BE2C (cell line): ENCODE results near the gene HBP1.

Experiments used
- DNase-seq: peaks from one replicate; pipeline ENCODE4 v3.0.0-alpha.2; 2020
- H3K27me3 ChIP-seq: fragments of 250-450 bp; sonication (Bioruptor Pico); 2 replicates; pipeline ENCODE4 v1.5.1; 2020; ENCODE audit warnings: mild to moderate bottlenecking
- H3K36me3 ChIP-seq: fragments of 250-450 bp; sonication (Bioruptor Pico); 2 replicates; pipeline ENCODE4 v1.5.1; 2020; ENCODE audit warnings: mild to moderate bottlenecking
- H3K4me1 ChIP-seq: fragments of 250-450 bp; sonication (Bioruptor Pico); 2 replicates; pipeline ENCODE4 v1.5.1; 2020
- H3K4me3 ChIP-seq: 2 replicates; pipeline ENCODE4 v1.5.1; 2011; ENCODE audit warnings: low read depth, low read length
- H3K9me3 ChIP-seq: fragments of 250-450 bp; sonication (Bioruptor Pico); 2 replicates; pipeline ENCODE4 v1.5.1; 2020
- TF ChIP-seq, protein P1 (sequence below): IDR thresholded peaks from 2 replicates; pipeline ENCODE4 v1.5.1; 2012; ENCODE audit warnings: mild to moderate bottlenecking, low read depth, low read length

Gene HBP1

DNA sequence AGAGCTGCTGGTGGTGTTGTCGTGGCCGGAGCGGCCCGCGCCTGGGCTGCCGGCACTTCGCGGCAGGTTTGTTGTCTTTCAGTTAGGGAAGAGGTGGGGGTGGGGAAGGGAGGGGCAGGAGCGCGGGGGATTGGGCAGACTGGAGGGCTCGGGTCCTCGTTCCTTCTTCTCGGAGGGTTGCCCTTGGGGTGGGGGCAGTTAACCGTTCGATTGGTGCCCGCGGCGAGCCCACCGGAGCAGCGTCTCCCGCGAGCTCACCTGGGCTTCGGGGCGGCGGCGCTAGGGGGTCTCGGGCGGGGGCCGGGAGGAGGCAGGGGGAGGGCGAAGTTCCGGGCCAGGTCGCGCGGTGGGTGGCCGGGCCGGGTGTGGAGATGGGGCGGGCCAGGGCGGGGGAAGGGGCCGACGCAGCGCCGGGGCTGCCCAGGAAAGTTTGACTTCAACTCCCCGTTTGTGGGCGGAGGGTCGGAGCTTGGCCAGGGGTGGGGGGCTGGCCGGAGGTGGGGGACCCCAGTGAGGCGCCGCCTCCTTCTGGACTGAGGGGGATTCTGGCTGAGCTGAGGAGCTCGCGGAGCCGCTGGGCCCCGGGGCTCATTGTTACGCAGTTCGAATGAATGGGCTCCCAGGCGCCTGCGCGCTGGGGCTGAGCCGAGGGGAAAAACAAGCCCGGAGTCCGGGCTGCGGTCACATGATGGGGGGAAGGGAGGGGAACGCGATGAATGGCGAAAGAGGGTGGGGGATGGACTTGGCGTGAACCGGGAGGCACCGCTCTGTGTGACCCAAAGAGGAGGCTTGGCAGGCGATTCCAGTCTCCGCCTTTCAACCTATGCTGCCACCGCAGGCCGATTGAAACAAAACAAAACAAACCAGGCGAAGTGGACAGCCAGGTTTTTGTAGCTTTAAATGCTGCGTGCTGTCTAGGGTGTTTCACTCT, 582 bp downstream of the HBP1 start:
- peak overlapping the region; percentile 73 for H3K4me3 ChIP-seq
- TF ChIP-seq, protein P1, sequence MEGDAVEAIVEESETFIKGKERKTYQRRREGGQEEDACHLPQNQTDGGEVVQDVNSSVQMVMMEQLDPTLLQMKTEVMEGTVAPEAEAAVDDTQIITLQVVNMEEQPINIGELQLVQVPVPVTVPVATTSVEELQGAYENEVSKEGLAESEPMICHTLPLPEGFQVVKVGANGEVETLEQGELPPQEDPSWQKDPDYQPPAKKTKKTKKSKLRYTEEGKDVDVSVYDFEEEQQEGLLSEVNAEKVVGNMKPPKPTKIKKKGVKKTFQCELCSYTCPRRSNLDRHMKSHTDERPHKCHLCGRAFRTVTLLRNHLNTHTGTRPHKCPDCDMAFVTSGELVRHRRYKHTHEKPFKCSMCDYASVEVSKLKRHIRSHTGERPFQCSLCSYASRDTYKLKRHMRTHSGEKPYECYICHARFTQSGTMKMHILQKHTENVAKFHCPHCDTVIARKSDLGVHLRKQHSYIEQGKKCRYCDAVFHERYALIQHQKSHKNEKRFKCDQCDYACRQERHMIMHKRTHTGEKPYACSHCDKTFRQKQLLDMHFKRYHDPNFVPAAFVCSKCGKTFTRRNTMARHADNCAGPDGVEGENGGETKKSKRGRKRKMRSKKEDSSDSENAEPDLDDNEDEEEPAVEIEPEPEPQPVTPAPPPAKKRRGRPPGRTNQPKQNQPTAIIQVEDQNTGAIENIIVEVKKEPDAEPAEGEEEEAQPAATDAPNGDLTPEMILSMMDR: no peak; the same call in 1 of the 2 replicates
- peak; percentile 98 for DNase-seq
- no peaks in the 10 kb centered on the region for H3K27me3 ChIP-seq
- no peaks in the 10 kb centered on the region for H3K36me3 ChIP-seq
- no peaks in the 10 kb centered on the region for H3K4me1 ChIP-seq
- no peaks in the 10 kb centered on the region for H3K9me3 ChIP-seq

DNA sequence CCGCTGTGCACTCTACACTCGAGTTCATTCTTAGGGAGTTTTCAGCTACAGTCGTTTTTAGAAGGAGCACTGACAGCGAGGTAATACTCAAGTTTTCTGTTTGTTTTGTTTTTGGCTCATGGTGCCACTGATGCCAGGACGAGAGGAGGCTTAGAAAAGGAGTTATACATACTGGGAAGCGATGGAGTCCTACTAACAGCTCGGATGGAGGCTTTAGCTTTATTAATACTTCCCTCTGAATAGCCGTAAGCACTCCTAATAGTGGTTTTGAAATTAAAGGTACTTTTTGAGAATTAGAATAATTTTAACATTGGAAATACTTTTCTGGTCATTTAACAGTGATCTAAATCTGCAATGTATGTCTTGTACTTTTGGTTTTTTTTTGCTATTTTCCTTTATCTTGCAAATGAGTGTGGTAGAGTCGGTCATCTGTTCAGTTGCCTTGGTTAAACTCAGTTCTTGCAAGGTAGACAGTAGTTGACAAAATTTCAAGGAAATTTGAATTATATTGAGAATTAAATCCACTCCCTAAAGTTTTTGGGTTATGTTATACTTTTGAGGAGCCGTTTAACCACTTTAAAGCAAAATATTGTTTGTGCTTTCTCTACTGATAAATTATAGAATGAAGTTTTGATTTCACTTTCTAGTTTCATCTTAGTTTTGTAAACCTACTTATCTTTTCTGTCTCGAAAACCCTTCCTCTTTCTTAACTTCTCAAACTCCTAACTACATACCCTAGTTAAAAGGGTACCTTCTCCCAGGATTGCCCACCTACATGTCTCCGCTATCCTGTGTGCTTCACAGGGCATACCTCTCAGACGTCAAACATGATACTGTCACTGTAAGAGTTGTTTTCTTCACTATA, 1.5 kb downstream of the HBP1 start:
- Histone ChIP-seq H3K9me3 (no peaks in the 10 kb centered on the region), H3K27me3 (no peaks in the 10 kb centered on the region), H3K4me1 (no peaks in the 10 kb centered on the region), H3K36me3 (no peaks in the 10 kb centered on the region), H3K4me3 (peak overlapping the region; percentile 73)
- DNase-seq: no peak
- TF ChIP-seq, protein P1: no peak

DNA sequence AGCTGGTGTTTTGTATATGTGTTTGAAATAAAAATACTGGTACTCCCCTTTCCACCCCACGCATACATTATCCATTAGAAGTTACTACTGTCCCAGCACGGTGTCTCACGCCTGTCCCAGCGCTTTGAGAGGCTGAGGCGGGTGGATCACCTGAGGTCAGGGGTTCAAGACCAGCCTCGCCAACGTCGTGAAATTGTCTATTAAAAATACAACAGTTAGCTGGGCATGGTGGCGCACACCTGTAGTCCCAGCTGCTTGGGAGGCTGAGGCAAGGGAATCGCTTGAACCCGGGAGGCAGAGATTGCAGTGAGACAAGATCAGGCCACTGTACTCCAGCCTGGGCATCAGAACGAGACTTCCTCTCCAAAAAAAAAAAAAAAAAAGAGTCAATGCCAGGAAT, 2.7 kb downstream of the HBP1 start:
- Histone ChIP-seq H3K4me3 (no peak overlapping the region), H3K36me3 (no peaks in the 10 kb centered on the region), H3K9me3 (no peaks in the 10 kb centered on the region), H3K4me1 (no peaks in the 10 kb centered on the region), H3K27me3 (no peaks in the 10 kb centered on the region)
- TF ChIP-seq, protein P1: no peak
- DNase-seq: no peak

DNA sequence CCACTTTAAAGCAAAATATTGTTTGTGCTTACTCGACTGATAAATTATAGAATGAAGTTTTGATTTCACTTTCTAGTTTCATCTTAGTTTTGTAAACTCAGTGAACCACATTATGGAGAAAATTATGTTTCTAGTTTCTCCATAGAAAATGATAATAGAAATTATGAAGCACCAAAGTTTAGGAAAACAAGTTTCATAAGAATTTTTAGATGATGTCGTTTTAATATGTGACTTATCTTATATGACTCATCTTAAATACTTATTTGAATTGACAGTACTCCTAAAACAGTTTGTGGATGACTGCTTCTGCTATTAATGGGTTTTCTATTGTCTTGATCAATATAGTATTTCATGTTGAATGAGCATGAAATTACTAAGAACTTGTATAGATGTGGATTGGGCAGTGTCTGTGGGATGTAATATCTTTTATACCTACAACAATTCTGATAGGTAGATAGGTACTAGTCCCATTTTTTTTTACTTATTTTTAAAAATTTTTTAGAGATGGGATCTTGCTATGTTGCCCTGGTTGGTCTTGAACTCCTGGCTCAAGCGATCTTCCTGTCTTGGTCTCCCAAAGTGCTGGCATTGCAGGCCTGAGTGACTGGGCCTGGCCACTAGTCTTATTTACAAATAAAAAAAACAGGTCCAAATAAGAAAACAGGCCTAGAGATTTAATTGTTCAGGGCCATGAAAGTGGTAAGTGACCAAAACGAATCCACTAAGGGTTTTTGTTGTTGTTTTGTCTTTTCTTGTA, 3.7 kb downstream of the HBP1 start:
- H3K4me3 ChIP-seq: no peak overlapping the region
- no peaks in the 10 kb centered on the region for H3K9me3 ChIP-seq
- DNase-seq: no peak
- no peaks in the 10 kb centered on the region for H3K27me3 ChIP-seq
- H3K4me1 ChIP-seq: no peaks in the 10 kb centered on the region
- H3K36me3 ChIP-seq: no peaks in the 10 kb centered on the region
- TF ChIP-seq, protein P1: no peak

DNA sequence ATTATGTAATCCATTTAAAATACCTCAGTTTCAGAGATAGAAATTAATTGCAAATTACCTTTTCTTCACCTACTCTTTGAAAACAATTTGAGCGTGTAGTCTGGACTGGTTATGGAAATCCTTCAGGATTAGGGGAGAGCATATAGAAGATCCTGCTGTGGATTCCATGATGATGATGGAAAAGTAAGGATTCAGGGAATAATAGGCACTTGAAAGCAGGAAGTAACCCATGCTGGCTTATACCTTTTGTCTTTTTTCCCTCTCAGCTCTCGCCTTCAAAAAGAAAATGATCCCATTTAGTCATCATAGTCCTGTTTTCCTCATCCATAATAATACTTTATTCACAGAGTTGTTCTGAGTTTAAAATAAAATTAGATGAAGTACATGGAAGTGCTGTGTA, 4.4 kb downstream of the HBP1 start:
- TF ChIP-seq, protein P1: no peak
- no peaks in the 10 kb centered on the region for H3K9me3 ChIP-seq
- no peaks in the 10 kb centered on the region for H3K4me1 ChIP-seq
- H3K36me3 ChIP-seq: no peaks in the 10 kb centered on the region
- no peak for DNase-seq
- H3K4me3 ChIP-seq: no peak overlapping the region
- no peaks in the 10 kb centered on the region for H3K27me3 ChIP-seq
